Adrenal gland (tissue), 12 donors: ENCODE results near the gene UBE2O. TPM values are rescaled to one million over a fixed set of nuclear protein-coding genes. Genes with fewer than 3 reads are reported as not detected.

Experiments used
- DNase-seq, 7 donors: peaks; one replicate each; pipeline ENCODE4 v3.0.0-alpha.2; 2019 to 2020
- H3K27ac ChIP-seq, 5 donors: fragments of 200-600 bp; sonication (generic) in 4 of 5; 1 replicate in 3 of 5; 2 replicates in 2 of 5; pipeline versions ENCODE4 v1.5.1 to v1.8.0; 2016 to 2020; ENCODE audit warnings: mild to moderate bottlenecking in 1 of 5
- H3K27me3 ChIP-seq: fragments of 200-600 bp; 2 replicates; pipeline ENCODE4 v1.8.0; 2021
- H3K36me3 ChIP-seq, 2 donors: fragments of 200-600 bp; replicated peaks in 1 of 2; 1 replicate in 1 of 2; 2 replicates in 1 of 2; pipeline versions ENCODE4 v1.5.1 to v1.8.0; 2018 to 2022
- H3K4me1 ChIP-seq, 2 donors: fragments of 200-600 bp; replicated peaks in 1 of 2; 1 replicate in 1 of 2; 2 replicates in 1 of 2; pipeline versions ENCODE4 v1.5.1 to v1.8.0; 2018 to 2021
- H3K4me3 ChIP-seq, 4 donors: fragments of 200-600 bp; sonication (generic) in 3 of 4; one replicate each; pipeline ENCODE4 v1.5.1; 2016 to 2018
- H3K9me3 ChIP-seq, 3 donors: fragments of 200-600 bp; sonication (generic) in 1 of 3; replicated peaks in 1 of 3; 1 replicate in 2 of 3; 2 replicates in 1 of 3; pipeline versions ENCODE4 v1.5.1 to v1.8.0; 2016 to 2021
- CTCF ChIP-seq, 6 experiments: fragments of 450-650 bp in 4 of 6; fragments of 200-600 bp in 2 of 6; sonication (generic) in 1 of 6; IDR thresholded peaks; 1 replicate in 5 of 6; 2 replicates in 1 of 6; pipeline versions ENCODE4 v1.5.1 to v1.8.0; 2016 to 2021; ENCODE audit warnings: antibody characterized with exemption in 6 of 6, mild to moderate bottlenecking in 2 of 6, moderate library complexity in 1 of 6
- POLR2A ChIP-seq, 2 donors: fragments of 450-650 bp; IDR thresholded peaks; one replicate each; pipeline ENCODE4 v1.6.1; 2017; ENCODE audit warnings: antibody characterized with exemption in 2 of 2, mild to moderate bottlenecking in 2 of 2, moderate library complexity in 1 of 2
- WGBS, 4 donors: extraction: QIAGEN DNeasy Blood & Tissue Kit in 2 of 4; methylation state at CpG; one replicate each; pipeline versions ENCODE4 v1.1.5 to v1.1.7; 2013 to 2017; 5-methylcytosine and 5-hydroxymethylcytosine counted together
- intact Hi-C, 2 donors: fragments of 100-400 bp; cut with DNase I; formaldehyde crosslinking; loops; one replicate each; pipeline versions ENCODE4 v1.14.1 to v1.15.0; 2022 to 2023
- polyA plus RNA-seq, 3 donors: library from polyadenylated mRNA; stranded (reverse); fragments of 200-250 nt in 2 of 3; fragments of 350-450 nt in 1 of 3; fragmentation: Illumina TruSeq in 1 of 3; extraction: RNeasy Lipid Tissue Mini Kit (QIAGEN cat#74804) in 1 of 3; gene quantifications; one replicate each; pipeline ENCODE4 v1.2.3, GENCODE V29; 2013 to 2014
- total RNA-seq, 9 donors: library from RNA; depleted of rRNA in 4 of 9; stranded (reverse); fragments of >200 nt in 4 of 9; fragments of 120-200 nt in 1 of 9; fragmentation: NEBNext Ultra II Directional in 1 of 9; extraction: Animal tissue kit (Norgen Biotek cat#: 25700) in 1 of 9; gene quantifications; one replicate each; pipeline versions ENCODE4 v1.1.0 to v1.2.4, GENCODE V29; 2013 to 2023
- donor health status: healthy with polysubstance abuse.
- donor health status: Bipolar disorder and iron deficiency.
- donor health status: DM: yes; HTN: yes; CAD: no.
- donor health status: DM: no; HTN: no; CAD: no.
- donor health status: DM: no; HTN: no; CAD: no.
- donor health status: DM: yes; HTN: yes; CAD: no.

Gene UBE2O
- total and polyA plus RNA-seq, 12 donors = 9.8 to 21.8 (median 15.8) TPM

- no peak for DNase-seq
- H3K27me3 ChIP-seq = no peaks in the 10 kb centered on the region
- intact Hi-C loops = loop anchor here in 1 of 2 donors (5.0 kb wide), 1 partner anchor 40 kb away; no protein-coding TSS in a partner anchor
- H3K27ac ChIP-seq = no peak within 1 kb of the TSS
- no peak for TF ChIP-seq CTCF (IDR thresholded peaks at IDR 0.05)
- no peak for TF ChIP-seq POLR2A (IDR thresholded peaks at IDR 0.05)
- H3K4me1 ChIP-seq = peaks cover 0 to 3% of the 10 kb centered on the region in 2 donors
- H3K9me3 ChIP-seq = no peaks in the 10 kb centered on the region
- 77 to 92% (median 86%) methylated on average over 2 to 11 of the region's 11 CpGs for WGBS, 4 donors
- H3K36me3 ChIP-seq = peaks cover 0 to 7% of the 10 kb centered on the region in 2 donors
- no peak within 1 kb of the TSS for H3K4me3 ChIP-seq
These were observed 14.4 kb upstream of the UBE2O start, which contains the start of gene AANAT for GRCh38 chr17:76467366-76467765. AANAT (plus strand) TSS chr17:76467603; CDS start chr17:76468747, 1,144 bp downstream.

GRCh38 chr17:76466775-76467130 is 13.8 kb upstream of the UBE2O start:
- Histone ChIP-seq H3K9me3 (no peaks in the 10 kb centered on the region), H3K36me3 (peaks cover 0 to 7% of the 10 kb centered on the region in 2 donors), H3K4me1 (peaks cover 0 to 3% of the 10 kb centered on the region in 2 donors), H3K27ac (no peak overlapping the region), H3K27me3 (no peaks in the 10 kb centered on the region), H3K4me3 (no peak overlapping the region)
- intact Hi-C loops = loop anchor here (1.0 to 5.0 kb wide), 2 partner anchors 40 to 41 kb away; no protein-coding TSS in a partner anchor
- DNase-seq = no peak
- TF ChIP-seq POLR2A (IDR thresholded peaks at IDR 0.05) (no peak), CTCF (IDR thresholded peaks at IDR 0.05) (no peak)
- WGBS, 4 donors = 81 to 83% (median 82%) methylated on average over 6 of the region's 6 CpGs

- Histone ChIP-seq H3K36me3 (no peaks in the 10 kb centered on the region), H3K27me3 (no peaks in the 10 kb centered on the region), H3K27ac (no peak overlapping the region), H3K4me3 (no peak overlapping the region), H3K4me1 (peaks cover 0 to 3% of the 10 kb centered on the region in 2 donors), H3K9me3 (no peaks in the 10 kb centered on the region)
- no peak for DNase-seq
- intact Hi-C loops = no loop called here
- TF ChIP-seq CTCF (IDR thresholded peaks at IDR 0.05) (no peak), POLR2A (IDR thresholded peaks at IDR 0.05) (no peak)
- WGBS, 4 donors = 73 to 85% (median 80%) methylated on average over 16 to 24 of the region's 24 CpGs
These were observed 9.8 kb upstream of the UBE2O start for GRCh38 chr17:76462556-76463290.

- 82 to 85% (median 84%) methylated on average over 7 to 11 of the region's 11 CpGs for WGBS, 4 donors
- no peak overlapping the region for H3K27ac ChIP-seq
These were observed 9.0 kb upstream of the UBE2O start for GRCh38 chr17:76461765-76462555.

More at GRCh38 chr17:76461765-76462555, 9.0 kb upstream of the UBE2O start:
- no peak for DNase-seq
- TF ChIP-seq POLR2A (IDR thresholded peaks at IDR 0.05) (no peak), CTCF (IDR thresholded peaks at IDR 0.05) (no peak)
- intact Hi-C loops = loop anchor here in 1 of 2 donors (2.0 kb wide), 1 partner anchor 55 kb away; no protein-coding TSS in a partner anchor
- Histone ChIP-seq H3K36me3 (no peaks in the 10 kb centered on the region), H3K9me3 (no peaks in the 10 kb centered on the region), H3K4me3 (no peak overlapping the region), H3K4me1 (peaks cover 0 to 3% of the 10 kb centered on the region in 2 donors), H3K27me3 (no peaks in the 10 kb centered on the region)
